ENCODE results near the gene CRTC1.

GRCh38 chr19:18738961-18739690 is 55.6 kb downstream of the CRTC1 start:
- TF ChIP-seq CTCF (IDR thresholded peaks at IDR 0.05): no peak
- no peak for TF ChIP-seq ZFX (IDR thresholded peaks at IDR 0.05; ENCODE audit: borderline replicate concordance)
